Smooth muscle cell (in vitro differentiated cells): ENCODE measurements around the gene PWP1. TPM values are rescaled to one million over a fixed set of nuclear protein-coding genes. Genes with fewer than 3 reads are reported as not detected.

Experiments
- DNase-seq: peaks from one replicate; lab custom pipeline; 2025; ENCODE audit not compliant: unreplicated experiment; lab: John Stamatoyannopoulos, UW
- H2AFZ ChIP-seq: fragments of 200-600 bp; sonication (generic); 2 replicates; pipeline ENCODE4 v1.6.0; 2016; ENCODE audit warnings: antibody characterized with exemption, low read depth, mild to moderate bottlenecking
- H3F3A ChIP-seq: fragments of 200-600 bp; sonication (generic); 2 replicates; pipeline ENCODE4 v1.6.0; 2017; ENCODE audit warnings: antibody characterized with exemption, low read depth
- H3K27ac ChIP-seq: fragments of 200-600 bp; sonication (generic); 2 replicates; pipeline ENCODE4 v1.5.1; 2016; ENCODE audit warnings: low read depth, mild to moderate bottlenecking
- H3K27me3 ChIP-seq: fragments of 200-600 bp; sonication (generic); 2 replicates; pipeline ENCODE4 v1.6.1; 2016; ENCODE audit warnings: low read depth, mild to moderate bottlenecking
- H3K36me3 ChIP-seq: fragments of 200-600 bp; sonication (generic); 2 replicates; pipeline ENCODE4 v1.5.1; 2016; ENCODE audit warnings: low read depth
- H3K4me1 ChIP-seq: fragments of 200-600 bp; sonication (generic); 2 replicates; pipeline ENCODE4 v1.5.1; 2016; ENCODE audit warnings: low read depth
- H3K4me2 ChIP-seq: fragments of 200-600 bp; sonication (generic); 2 replicates; pipeline ENCODE4 v1.6.0; 2016; ENCODE audit warnings: mild to moderate bottlenecking
- H3K4me3 ChIP-seq: fragments of 200-600 bp; sonication (generic); 2 replicates; pipeline ENCODE4 v1.5.1; 2016; ENCODE audit warnings: mild to moderate bottlenecking
- H3K79me2 ChIP-seq: fragments of 200-600 bp; sonication (generic); 2 replicates; pipeline ENCODE4 v1.6.0; 2016; ENCODE audit warnings: low read depth, mild to moderate bottlenecking
- H3K9ac ChIP-seq: fragments of 200-600 bp; sonication (generic); 2 replicates; pipeline ENCODE4 v1.6.0; 2016; ENCODE audit warnings: low read depth
- H3K9me3 ChIP-seq: fragments of 200-600 bp; sonication (generic); replicated peaks from 2 replicates; pipeline ENCODE4 v1.5.1; 2016; ENCODE audit warnings: low read depth
- H4K20me1 ChIP-seq: fragments of 200-600 bp; sonication (generic); 2 replicates; pipeline ENCODE4 v1.6.0; 2016; ENCODE audit warnings: low read depth
- WGBS: methylation state at CpG from one replicate; pipeline ENCODE4 v1.1.7; 2016; ENCODE audit warnings: low lambda C conversion rate; 5-methylcytosine and 5-hydroxymethylcytosine counted together
- polyA plus RNA-seq: library from polyadenylated mRNA; unstranded; fragments of >200 nt; fragmentation: Nextera tagmentation; extraction: Ambion mirVana; gene quantifications from 2 replicates; pipeline ENCODE4 v1.2.1, GENCODE V29; 2016
- total RNA-seq: library from RNA; depleted of rRNA; stranded (reverse); fragments of >200 nt; gene quantifications from 2 replicates; pipeline ENCODE4 v1.2.3, GENCODE V29; 2014
- TF ChIP-seq, protein P1 (sequence below): fragments of 200-600 bp; sonication (generic); IDR thresholded peaks from 2 replicates; pipeline ENCODE4 v1.5.1; 2017; ENCODE audit warnings: borderline replicate concordance, mild to moderate bottlenecking, antibody characterized with exemption; ENCODE audit not compliant: insufficient read depth, poor library complexity, severe bottlenecking

PWP1 gene
- total and polyA plus RNA-seq, 2 experiments from 2014 or later, result 68.3 to 77.9 TPM

DNA sequence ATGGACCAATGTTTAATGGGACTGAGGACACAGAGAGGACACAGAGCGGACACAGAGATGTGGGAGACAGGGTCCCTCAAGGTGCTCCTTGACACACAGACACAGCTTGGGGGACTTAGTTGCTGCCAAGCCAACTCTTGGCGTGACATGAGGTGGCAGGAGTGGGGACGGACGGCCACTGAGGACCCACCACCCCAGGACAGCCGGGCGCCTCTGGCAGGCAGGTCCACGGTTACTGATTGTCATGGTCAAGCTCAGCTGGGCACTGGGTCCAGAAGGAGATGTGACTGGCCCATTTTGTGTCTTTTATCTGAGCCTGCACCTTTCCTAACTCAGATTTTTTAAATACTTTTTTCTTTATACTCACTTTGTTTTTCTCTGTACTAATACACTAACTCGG is 15.7 kb upstream of the PWP1 start:
- Histone ChIP-seq H3K79me2 (no peaks in the 10 kb centered on the region), H3K36me3 (no peaks in the 10 kb centered on the region)
- 95% methylated on average over 8 of the region's 8 CpGs for WGBS

DNA sequence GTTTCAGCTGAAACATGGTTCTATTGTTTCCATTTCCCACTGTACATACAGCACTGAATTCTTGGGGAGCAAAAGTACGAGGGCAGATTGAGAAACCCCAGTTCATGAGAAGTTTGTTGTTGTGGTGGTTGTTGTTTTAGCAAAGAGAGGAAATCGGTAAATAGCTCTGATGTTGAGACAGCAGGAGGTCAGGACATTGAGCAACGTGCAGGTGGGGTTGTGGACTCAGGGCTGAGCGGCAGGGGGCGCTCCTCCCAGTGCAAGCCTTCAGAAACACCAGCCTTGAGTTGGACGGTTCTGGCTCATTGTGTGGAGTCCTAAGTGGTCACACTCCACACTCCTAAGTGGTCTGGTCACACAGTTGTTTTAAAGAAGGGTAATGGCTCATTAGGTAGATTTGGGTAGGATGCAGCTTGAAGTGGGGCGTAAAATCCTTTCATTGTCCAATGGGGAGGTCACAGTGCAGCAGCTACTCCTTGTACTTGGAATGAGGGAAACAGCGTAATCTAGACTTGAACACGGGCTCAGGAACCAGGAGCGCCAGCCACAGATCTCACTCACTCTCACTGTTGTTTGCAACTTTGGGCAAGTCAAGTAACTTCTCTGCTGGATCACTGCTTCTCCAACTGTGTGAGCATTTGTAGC is 14.5 kb upstream of the PWP1 start:
- H3K9ac ChIP-seq, result no peak overlapping the region
- H3K4me1 ChIP-seq, result no peaks in the 10 kb centered on the region
- no peak overlapping the region for H2AFZ ChIP-seq
- H3K27ac ChIP-seq, result no peak overlapping the region
- 45% methylated on average over 10 of the region's 10 CpGs for whole genome bisulfite sequencing
- H3F3A ChIP-seq, result no peaks in the 10 kb centered on the region
- H3K27me3 ChIP-seq, result peaks cover 16% of the 10 kb centered on the region
- no peak overlapping the region for H3K4me2 ChIP-seq
- H4K20me1 ChIP-seq, result no peaks in the 10 kb centered on the region
- H3K36me3 ChIP-seq, result no peaks in the 10 kb centered on the region
- TF ChIP-seq, protein P1, sequence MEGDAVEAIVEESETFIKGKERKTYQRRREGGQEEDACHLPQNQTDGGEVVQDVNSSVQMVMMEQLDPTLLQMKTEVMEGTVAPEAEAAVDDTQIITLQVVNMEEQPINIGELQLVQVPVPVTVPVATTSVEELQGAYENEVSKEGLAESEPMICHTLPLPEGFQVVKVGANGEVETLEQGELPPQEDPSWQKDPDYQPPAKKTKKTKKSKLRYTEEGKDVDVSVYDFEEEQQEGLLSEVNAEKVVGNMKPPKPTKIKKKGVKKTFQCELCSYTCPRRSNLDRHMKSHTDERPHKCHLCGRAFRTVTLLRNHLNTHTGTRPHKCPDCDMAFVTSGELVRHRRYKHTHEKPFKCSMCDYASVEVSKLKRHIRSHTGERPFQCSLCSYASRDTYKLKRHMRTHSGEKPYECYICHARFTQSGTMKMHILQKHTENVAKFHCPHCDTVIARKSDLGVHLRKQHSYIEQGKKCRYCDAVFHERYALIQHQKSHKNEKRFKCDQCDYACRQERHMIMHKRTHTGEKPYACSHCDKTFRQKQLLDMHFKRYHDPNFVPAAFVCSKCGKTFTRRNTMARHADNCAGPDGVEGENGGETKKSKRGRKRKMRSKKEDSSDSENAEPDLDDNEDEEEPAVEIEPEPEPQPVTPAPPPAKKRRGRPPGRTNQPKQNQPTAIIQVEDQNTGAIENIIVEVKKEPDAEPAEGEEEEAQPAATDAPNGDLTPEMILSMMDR, result peak; percentile 56
- H3K79me2 ChIP-seq, result no peaks in the 10 kb centered on the region
- H3K9me3 ChIP-seq, result no peaks in the 10 kb centered on the region
- no peak for DNase-seq
- no peak overlapping the region for H3K4me3 ChIP-seq

More for the DNA sequence above, 15.7 kb upstream of the PWP1 start:
- H3K4me3 ChIP-seq, result no peak overlapping the region
- TF ChIP-seq, protein P1, result no peak
- H4K20me1 ChIP-seq, result no peaks in the 10 kb centered on the region
- H3K27ac ChIP-seq, result no peak overlapping the region
- H3K9ac ChIP-seq, result no peak overlapping the region
- H3K4me1 ChIP-seq, result no peaks in the 10 kb centered on the region
- H3K4me2 ChIP-seq, result no peak overlapping the region
- H3K27me3 ChIP-seq, result peaks cover 16% of the 10 kb centered on the region
- H3K9me3 ChIP-seq, result no peaks in the 10 kb centered on the region
- H3F3A ChIP-seq, result no peaks in the 10 kb centered on the region
- no peak overlapping the region for H2AFZ ChIP-seq
- no peak for DNase-seq

DNA sequence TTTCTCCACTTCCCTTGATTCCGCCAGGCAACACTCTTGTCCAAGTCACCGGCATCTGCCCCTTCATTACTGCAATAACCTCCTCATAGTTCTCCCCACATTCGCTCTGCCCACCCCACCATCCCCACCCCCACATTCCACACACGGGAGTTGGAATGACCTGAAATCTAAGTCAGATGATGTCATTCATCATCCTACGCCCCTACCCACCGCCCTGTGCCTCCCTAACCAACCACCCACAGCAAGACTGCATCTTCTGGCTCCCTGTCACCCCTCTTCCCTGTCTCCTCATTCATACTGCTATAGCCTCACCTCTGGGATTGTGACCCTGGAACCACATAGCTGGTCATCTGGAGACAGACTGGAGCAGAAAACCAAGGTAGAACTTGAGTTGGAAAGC is 7.9 kb upstream of the PWP1 start:
- Histone ChIP-seq H3K79me2 (no peaks in the 10 kb centered on the region), H3K36me3 (no peaks in the 10 kb centered on the region), H3K27me3 (peaks cover 22% of the 10 kb centered on the region), H3F3A (no peaks in the 10 kb centered on the region), H3K9ac (no peak overlapping the region), H3K27ac (no peak overlapping the region), H3K4me2 (no peak overlapping the region), H4K20me1 (no peaks in the 10 kb centered on the region), H3K9me3 (no peaks in the 10 kb centered on the region), H2AFZ (no peak overlapping the region), H3K4me1 (no peaks in the 10 kb centered on the region), H3K4me3 (no peak overlapping the region)
- no peak for DNase-seq
- 70% methylated on average over 6 of the region's 6 CpGs for WGBS
- TF ChIP-seq, protein P1, result no peak

DNA sequence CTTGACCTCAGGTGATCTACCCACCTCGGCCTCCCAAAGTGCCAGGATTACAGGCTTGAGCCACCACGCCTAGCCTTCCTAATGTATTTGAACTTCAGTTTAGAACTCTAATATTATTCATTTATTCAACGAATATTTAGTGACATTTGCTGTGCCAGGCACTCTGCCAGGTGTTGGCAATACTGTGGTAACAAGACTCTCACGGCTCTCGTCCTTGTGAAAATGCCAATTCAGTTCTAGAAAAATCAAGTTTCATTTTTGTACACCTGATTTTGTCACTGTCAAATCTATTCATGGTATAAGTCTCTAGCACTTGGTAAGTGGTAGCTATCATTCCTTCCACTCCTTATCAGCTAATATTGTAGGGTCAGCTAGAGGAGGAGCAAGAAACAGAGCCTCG is 6.3 kb upstream of the PWP1 start:
- Histone ChIP-seq H4K20me1 (no peaks in the 10 kb centered on the region), H3F3A (no peaks in the 10 kb centered on the region), H3K79me2 (no peaks in the 10 kb centered on the region), H3K36me3 (no peaks in the 10 kb centered on the region), H3K9ac (no peak overlapping the region), H3K9me3 (no peaks in the 10 kb centered on the region), H3K4me3 (no peak overlapping the region), H2AFZ (no peak overlapping the region), H3K4me1 (no peaks in the 10 kb centered on the region), H3K27me3 (peaks cover 22% of the 10 kb centered on the region), H3K4me2 (no peak overlapping the region), H3K27ac (no peak overlapping the region)
- 83% methylated on average over 6 of the region's 6 CpGs for WGBS
- TF ChIP-seq, protein P1, result no peak
- DNase-seq, result no peak
